Skeletal muscle tissue (tissue), 4 donors: ENCODE data around the gene ARHGDIB. TPM values are rescaled to one million over a fixed set of nuclear protein-coding genes. Genes with fewer than 3 reads are reported as not detected.
A peak's percentile ranks its signal among the peaks of the same experiment; 100 is the strongest.

Experiments
- H3K27ac ChIP-seq: one replicate; pipeline ENCODE4 v1.7.0; 2013; ENCODE audit warnings: mild to moderate bottlenecking, low read depth, low read length, inconsistent platforms
- H3K27me3 ChIP-seq, 3 donors: one replicate each; pipeline ENCODE4 v1.7.0; 2013; ENCODE audit warnings: low read length in 3 of 3; ENCODE audit not compliant: control insufficient read depth in 3 of 3, insufficient read depth in 3 of 3
- H3K36me3 ChIP-seq, 3 donors: one replicate each; pipeline ENCODE4 v1.7.0; 2013; ENCODE audit warnings: low read length in 3 of 3; ENCODE audit not compliant: control insufficient read depth in 3 of 3, insufficient read depth in 3 of 3
- H3K4me1 ChIP-seq, 3 donors: one replicate each; pipeline ENCODE4 v1.7.0; 2013; ENCODE audit warnings: low read length in 3 of 3, mild to moderate bottlenecking in 3 of 3; ENCODE audit not compliant: control insufficient read depth in 3 of 3, insufficient read depth in 3 of 3
- H3K4me3 ChIP-seq, 3 donors: one replicate each; pipeline ENCODE4 v1.7.0; 2013; ENCODE audit warnings: low read length in 3 of 3
- H3K9ac ChIP-seq, 3 donors: one replicate each; pipeline ENCODE4 v1.7.0; 2013; ENCODE audit warnings: low read length in 3 of 3, mild to moderate bottlenecking in 3 of 3, moderate library complexity in 2 of 3, low read depth in 1 of 3
- H3K9me3 ChIP-seq, 3 donors: one replicate each; pipeline ENCODE4 v1.7.0; 2013; ENCODE audit warnings: low read length in 3 of 3; ENCODE audit not compliant: control insufficient read depth in 3 of 3
- total RNA-seq: library from RNA; depleted of rRNA; stranded (reverse); fragments of >200 nt; gene quantifications from one replicate; pipeline ENCODE4 v1.2.3, GENCODE V29; 2014
- donor health status: Osteomylitis.

Gene ARHGDIB
- total RNA-seq, 1 donor from 2014 or later: 17.2 TPM

- peak overlapping the region; percentile 50 for H3K27ac ChIP-seq
- H3K4me3 ChIP-seq: peak overlapping the region in 1 of 3 donors; percentile 23
- no peaks in the 10 kb centered on the region for H3K36me3 ChIP-seq
- H3K9me3 ChIP-seq: no peaks in the 10 kb centered on the region
- H3K9ac ChIP-seq: no peak overlapping the region
- H3K4me1 ChIP-seq: peaks cover 0 to 8% (median 6%) of the 10 kb centered on the region in 3 donors
- no peaks in the 10 kb centered on the region for H3K27me3 ChIP-seq
Measured at GRCh38 chr12:14904854-14905253, 56.5 kb downstream of the ARHGDIB start.

GRCh38 chr12:14903386-14904098, 57.9 kb downstream of the ARHGDIB start:
- Histone ChIP-seq H3K27ac (peak overlapping the region; percentile 15), H3K36me3 (no peaks in the 10 kb centered on the region), H3K4me1 (peaks cover 0 to 8% (median 6%) of the 10 kb centered on the region in 3 donors), H3K9ac (no peak overlapping the region), H3K9me3 (no peaks in the 10 kb centered on the region), H3K27me3 (no peaks in the 10 kb centered on the region), H3K4me3 (no peak overlapping the region)

GRCh38 chr12:14902465-14902864, 58.9 kb downstream of the ARHGDIB start:
- Histone ChIP-seq H3K9me3 (no peaks in the 10 kb centered on the region), H3K4me3 (no peak overlapping the region), H3K27me3 (no peaks in the 10 kb centered on the region), H3K36me3 (no peaks in the 10 kb centered on the region), H3K4me1 (peaks cover 0 to 8% (median 6%) of the 10 kb centered on the region in 3 donors), H3K27ac (peak overlapping the region; percentile 38), H3K9ac (peak overlapping the region in 1 of 3 donors; percentile 17)

GRCh38 chr12:14901228-14901562, 60.2 kb downstream of the ARHGDIB start:
- no peaks in the 10 kb centered on the region for H3K27me3 ChIP-seq
- H3K27ac ChIP-seq: peak overlapping the region; percentile 31
- H3K36me3 ChIP-seq: no peaks in the 10 kb centered on the region
- no peak overlapping the region for H3K4me3 ChIP-seq
- no peak overlapping the region for H3K9ac ChIP-seq
- peaks cover 5 to 11% (median 8%) of the 10 kb centered on the region in 3 donors for H3K4me1 ChIP-seq
- H3K9me3 ChIP-seq: no peaks in the 10 kb centered on the region

- H3K36me3 ChIP-seq: no peaks in the 10 kb centered on the region
- H3K4me3 ChIP-seq: no peak overlapping the region
- peak overlapping the region; percentile 31 for H3K27ac ChIP-seq
- H3K9ac ChIP-seq: no peak overlapping the region
- peaks cover 5 to 10% (median 8%) of the 10 kb centered on the region in 3 donors for H3K4me1 ChIP-seq
- H3K27me3 ChIP-seq: no peaks in the 10 kb centered on the region
- H3K9me3 ChIP-seq: no peaks in the 10 kb centered on the region
Measured at GRCh38 chr12:14900521-14901227, 60.7 kb downstream of the ARHGDIB start.

GRCh38 chr12:14896521-14897169, 64.8 kb downstream of the ARHGDIB start:
- H3K27ac ChIP-seq: peak overlapping the region; percentile 57
- H3K4me3 ChIP-seq: peak overlapping the region in 2 of 3 donors; percentile 2 to 4

GRCh38 chr12:14893506-14894250, 67.7 kb downstream of the ARHGDIB start:
- peak overlapping the region; percentile 82 for H3K27ac ChIP-seq
- peak overlapping the region in 1 of 3 donors; percentile 33 for H3K4me3 ChIP-seq
- H3K36me3 ChIP-seq: no peaks in the 10 kb centered on the region
- H3K9me3 ChIP-seq: no peaks in the 10 kb centered on the region
- peaks cover 4 to 13% (median 8%) of the 10 kb centered on the region in 3 donors for H3K4me1 ChIP-seq
- H3K27me3 ChIP-seq: no peaks in the 10 kb centered on the region
- H3K9ac ChIP-seq: peak overlapping the region in 1 of 3 donors; percentile 8

More at GRCh38 chr12:14896521-14897169, 64.8 kb downstream of the ARHGDIB start:
- no peaks in the 10 kb centered on the region for H3K27me3 ChIP-seq
- peaks cover 8 to 13% (median 10%) of the 10 kb centered on the region in 3 donors for H3K4me1 ChIP-seq
- H3K9ac ChIP-seq: no peak overlapping the region
- H3K36me3 ChIP-seq: no peaks in the 10 kb centered on the region
- H3K9me3 ChIP-seq: no peaks in the 10 kb centered on the region

GRCh38 chr12:14892726-14893505, 68.5 kb downstream of the ARHGDIB start:
- H3K27ac ChIP-seq: peak overlapping the region; percentile 82
- H3K36me3 ChIP-seq: no peaks in the 10 kb centered on the region
- no peak overlapping the region for H3K9ac ChIP-seq
- H3K9me3 ChIP-seq: no peaks in the 10 kb centered on the region
- H3K27me3 ChIP-seq: no peaks in the 10 kb centered on the region
- peak overlapping the region in 1 of 3 donors; percentile 33 for H3K4me3 ChIP-seq
- H3K4me1 ChIP-seq: peaks cover 4 to 13% (median 8%) of the 10 kb centered on the region in 3 donors
